ENCODE measurements around the gene RAB6A.
A peak's percentile ranks its signal among the peaks of the same experiment; 100 is the strongest.

RAB6A gene

GRCh38 chr11:73760679-73761402, at the start of gene RAB6A:
Gene RAB6A, minus strand, starts transcription at chr11:73761074. Its CDS starts 439 bp downstream, at chr11:73760635.
- peak; percentile 100 for DNase-seq (ENCODE audit: low read depth)
- TF ChIP-seq, protein P1, sequence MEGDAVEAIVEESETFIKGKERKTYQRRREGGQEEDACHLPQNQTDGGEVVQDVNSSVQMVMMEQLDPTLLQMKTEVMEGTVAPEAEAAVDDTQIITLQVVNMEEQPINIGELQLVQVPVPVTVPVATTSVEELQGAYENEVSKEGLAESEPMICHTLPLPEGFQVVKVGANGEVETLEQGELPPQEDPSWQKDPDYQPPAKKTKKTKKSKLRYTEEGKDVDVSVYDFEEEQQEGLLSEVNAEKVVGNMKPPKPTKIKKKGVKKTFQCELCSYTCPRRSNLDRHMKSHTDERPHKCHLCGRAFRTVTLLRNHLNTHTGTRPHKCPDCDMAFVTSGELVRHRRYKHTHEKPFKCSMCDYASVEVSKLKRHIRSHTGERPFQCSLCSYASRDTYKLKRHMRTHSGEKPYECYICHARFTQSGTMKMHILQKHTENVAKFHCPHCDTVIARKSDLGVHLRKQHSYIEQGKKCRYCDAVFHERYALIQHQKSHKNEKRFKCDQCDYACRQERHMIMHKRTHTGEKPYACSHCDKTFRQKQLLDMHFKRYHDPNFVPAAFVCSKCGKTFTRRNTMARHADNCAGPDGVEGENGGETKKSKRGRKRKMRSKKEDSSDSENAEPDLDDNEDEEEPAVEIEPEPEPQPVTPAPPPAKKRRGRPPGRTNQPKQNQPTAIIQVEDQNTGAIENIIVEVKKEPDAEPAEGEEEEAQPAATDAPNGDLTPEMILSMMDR (IDR thresholded peaks at IDR 0.05; ENCODE audit: insufficient read depth, low read depth, low read length, missing control alignments), result peak; percentile 13
- peak within 1 kb of the TSS; percentile 98 for H3K4me3 ChIP-seq (ENCODE audit: low read depth, low read length)

- no peak for DNase-seq (ENCODE audit: low read depth)
- TF ChIP-seq, protein P1 (IDR thresholded peaks at IDR 0.05; ENCODE audit: insufficient read depth, low read depth, low read length, missing control alignments), result no peak
- H3K4me3 ChIP-seq (ENCODE audit: low read depth, low read length), result no peak overlapping the region
Observed at GRCh38 chr11:73810637-73811036, 49.8 kb upstream of the RAB6A start.

DNA sequence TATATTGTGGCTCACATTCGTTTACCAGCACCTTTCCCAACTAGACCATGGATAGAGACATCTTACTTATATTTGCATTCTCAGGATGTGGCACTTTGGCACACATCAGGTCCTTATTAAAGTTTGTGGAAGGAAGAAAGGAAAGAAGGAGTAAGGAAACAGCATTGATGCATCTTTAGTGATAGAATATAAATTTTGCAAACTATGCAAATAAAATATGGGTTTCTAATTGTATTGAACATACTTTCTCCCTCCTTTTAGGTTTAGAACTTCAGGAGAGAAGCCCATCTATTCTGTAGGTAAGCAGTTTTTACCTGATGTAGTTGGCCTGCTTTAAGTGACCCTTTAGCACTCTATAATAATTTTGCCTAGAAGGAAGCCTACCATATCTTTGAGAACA, 47.2 kb upstream of the RAB6A start:
- TF ChIP-seq, protein P1 (IDR thresholded peaks at IDR 0.05; ENCODE audit: insufficient read depth, low read depth, low read length, missing control alignments), result no peak
- no peak overlapping the region for H3K4me3 ChIP-seq (ENCODE audit: low read depth, low read length)
- no peak for DNase-seq (ENCODE audit: low read depth)

DNA sequence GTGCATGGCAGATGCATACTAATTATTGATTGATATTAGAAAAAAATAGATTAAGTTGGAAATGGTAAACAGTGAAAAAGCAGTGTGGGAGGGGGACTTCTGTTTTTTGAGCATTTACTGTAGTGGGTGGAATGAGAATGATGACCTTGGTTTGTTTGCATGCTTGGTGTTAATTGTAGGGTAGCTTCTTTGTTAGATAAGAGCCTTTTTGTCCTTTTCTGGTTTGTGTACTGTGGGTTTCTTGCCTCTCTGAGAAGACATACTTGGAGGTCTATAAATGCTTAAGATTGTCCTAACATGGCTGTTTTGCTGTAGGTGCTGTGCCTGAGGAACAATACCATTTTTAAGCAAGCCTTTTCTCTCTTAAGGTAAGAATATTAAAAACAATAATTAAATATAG, 43.8 kb upstream of the RAB6A start:
- no peak for DNase-seq (ENCODE audit: low read depth)
- TF ChIP-seq, protein P1 (IDR thresholded peaks at IDR 0.05; ENCODE audit: insufficient read depth, low read depth, low read length, missing control alignments), result no peak
- no peak overlapping the region for H3K4me3 ChIP-seq (ENCODE audit: low read depth, low read length)

DNA sequence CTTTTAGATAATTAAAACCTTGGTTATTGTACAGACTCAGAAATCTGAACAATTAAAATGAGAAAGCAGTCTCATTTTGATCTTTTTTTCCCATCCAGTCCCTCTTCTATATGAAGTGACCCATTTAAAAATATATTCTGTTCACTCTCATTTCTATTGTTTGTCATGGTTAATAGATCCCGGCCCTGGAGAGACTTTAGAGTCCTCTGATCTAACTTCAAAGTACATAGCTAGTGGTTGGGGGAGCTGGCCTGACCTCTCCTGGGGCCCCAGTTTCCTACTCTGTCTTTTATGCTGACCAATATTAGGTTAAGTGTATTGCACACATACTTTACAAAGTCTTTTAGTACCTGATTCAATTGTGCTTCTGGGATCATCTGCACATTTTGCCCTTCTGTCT, 40.3 kb upstream of the RAB6A start:
- TF ChIP-seq, protein P1 (IDR thresholded peaks at IDR 0.05; ENCODE audit: insufficient read depth, low read depth, low read length, missing control alignments), result no peak
- H3K4me3 ChIP-seq (ENCODE audit: low read depth, low read length), result no peak overlapping the region
- DNase-seq (ENCODE audit: low read depth), result no peak

- TF ChIP-seq, protein P1 (IDR thresholded peaks at IDR 0.05; ENCODE audit: insufficient read depth, low read depth, low read length, missing control alignments), result no peak
- DNase-seq (ENCODE audit: low read depth), result no peak
- H3K4me3 ChIP-seq (ENCODE audit: low read depth, low read length), result no peak overlapping the region
Observed at GRCh38 chr11:73800276-73800806, 39.5 kb upstream of the RAB6A start.

All from GM12865 (cell line).